Prostate gland (tissue), 2 donors: Measurements from ENCODE around the gene KRTAP10-2. TPM values are rescaled to one million over a fixed set of nuclear protein-coding genes. Genes with fewer than 3 reads are reported as not detected.

ENCODE experiments used
- DNase-seq: peaks from one replicate; pipeline ENCODE4 v3.0.0-alpha.2; 2019; ENCODE audit warnings: low spot score
- H3K27ac ChIP-seq, 2 donors: fragments of 200-600 bp; sonication (generic); 2 replicates each; pipeline ENCODE4 v1.5.1; 2017 to 2019
- H3K27me3 ChIP-seq: fragments of 200-600 bp; sonication (generic); replicated peaks from 2 replicates; pipeline ENCODE4 v1.5.1; 2019; ENCODE audit not compliant: insufficient read depth
- H3K36me3 ChIP-seq, 2 donors: fragments of 200-600 bp; sonication (generic); 1 replicate in 1 of 2; 2 replicates in 1 of 2; pipeline versions ENCODE4 v1.5.1 to v1.8.1; 2017 to 2019
- H3K4me1 ChIP-seq: fragments of 200-600 bp; sonication (generic); replicated peaks from 2 replicates; pipeline ENCODE4 v1.5.1; 2019
- H3K4me3 ChIP-seq, 2 donors: fragments of 200-600 bp; sonication (generic); 2 replicates each; pipeline ENCODE4 v1.5.1; 2017 to 2019
- H3K9me3 ChIP-seq: fragments of 200-600 bp; sonication (generic); 2 replicates; pipeline ENCODE4 v1.5.1; 2017
- POLR2A ChIP-seq: fragments of 450-650 bp; IDR thresholded peaks from one replicate; pipeline ENCODE4 v1.6.1; 2016; ENCODE audit warnings: antibody characterized with exemption, mild to moderate bottlenecking
- POLR2AphosphoS5 ChIP-seq: sonication (generic); formaldehyde crosslinking; IDR thresholded peaks from one replicate; pipeline ENCODE4 v1.6.1; 2017; ENCODE audit warnings: antibody characterized with exemption
- WGBS: methylation state at CpG from one replicate; pipeline ENCODE4 v1.1.5; 2018; 5-methylcytosine and 5-hydroxymethylcytosine counted together
- intact Hi-C: fragments of 100-400 bp; cut with DNase I; formaldehyde crosslinking; loops from one replicate; pipeline ENCODE4 v1.14.2; 2022
- total RNA-seq, 2 donors: library from RNA; depleted of rRNA; stranded (reverse); fragments of >200 nt; gene quantifications; one replicate each; pipeline ENCODE4 v1.1.0, GENCODE V29; 2016
- TF ChIP-seq, protein P1 (sequence below), 4 experiments: fragments of 200-600 bp in 2 of 4; fragments of 450-650 bp in 2 of 4; sonication (generic) in 2 of 4; IDR thresholded peaks; 1 replicate in 3 of 4; 2 replicates in 1 of 4; pipeline ENCODE4 v1.5.1; 2016 to 2019; ENCODE audit warnings: antibody characterized with exemption in 4 of 4, mild to moderate bottlenecking in 2 of 4, moderate library complexity in 2 of 4

Gene KRTAP10-2
- total RNA-seq, 2 donors from 2014 or later = not detected

DNA sequence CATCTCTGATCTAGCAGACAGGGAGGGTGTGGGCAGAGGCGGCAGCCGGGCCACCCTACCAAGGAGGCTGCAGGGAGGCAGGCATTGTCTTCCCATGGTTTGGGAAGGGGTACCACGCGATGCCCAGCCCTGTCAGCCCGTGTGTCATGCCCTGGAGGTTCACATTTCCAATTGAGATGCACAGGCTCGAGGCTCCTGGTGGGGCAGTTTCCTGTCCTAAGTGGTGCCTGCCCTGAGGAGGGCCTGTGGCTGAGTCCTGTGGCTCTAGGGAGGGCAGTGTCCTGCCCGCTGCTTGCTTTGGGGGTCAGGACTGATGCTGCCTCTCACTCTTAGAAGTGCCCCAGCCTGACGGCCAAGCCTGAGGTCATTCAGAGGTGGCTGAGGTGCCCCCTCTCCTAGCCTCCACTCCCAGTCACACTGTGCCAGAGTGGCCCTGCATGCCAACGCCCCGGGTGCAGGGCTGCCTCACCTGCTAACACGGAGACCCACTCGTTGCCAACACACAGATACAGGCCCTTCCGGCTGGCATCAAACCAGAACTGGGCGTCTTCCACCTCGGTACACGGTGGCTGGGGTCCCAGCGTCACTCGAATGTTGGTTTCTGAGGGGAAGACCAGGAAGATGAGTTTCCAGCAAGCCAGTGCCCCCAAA lies 23.2 kb downstream of the KRTAP10-2 start:
- Histone ChIP-seq H3K36me3 (no peaks in the 10 kb centered on the region), H3K9me3 (no peaks in the 10 kb centered on the region), H3K27ac (no peak overlapping the region), H3K4me3 (no peak overlapping the region), H3K4me1 (no peaks in the 10 kb centered on the region), H3K27me3 (no peaks in the 10 kb centered on the region)
- TF ChIP-seq, protein P1, sequence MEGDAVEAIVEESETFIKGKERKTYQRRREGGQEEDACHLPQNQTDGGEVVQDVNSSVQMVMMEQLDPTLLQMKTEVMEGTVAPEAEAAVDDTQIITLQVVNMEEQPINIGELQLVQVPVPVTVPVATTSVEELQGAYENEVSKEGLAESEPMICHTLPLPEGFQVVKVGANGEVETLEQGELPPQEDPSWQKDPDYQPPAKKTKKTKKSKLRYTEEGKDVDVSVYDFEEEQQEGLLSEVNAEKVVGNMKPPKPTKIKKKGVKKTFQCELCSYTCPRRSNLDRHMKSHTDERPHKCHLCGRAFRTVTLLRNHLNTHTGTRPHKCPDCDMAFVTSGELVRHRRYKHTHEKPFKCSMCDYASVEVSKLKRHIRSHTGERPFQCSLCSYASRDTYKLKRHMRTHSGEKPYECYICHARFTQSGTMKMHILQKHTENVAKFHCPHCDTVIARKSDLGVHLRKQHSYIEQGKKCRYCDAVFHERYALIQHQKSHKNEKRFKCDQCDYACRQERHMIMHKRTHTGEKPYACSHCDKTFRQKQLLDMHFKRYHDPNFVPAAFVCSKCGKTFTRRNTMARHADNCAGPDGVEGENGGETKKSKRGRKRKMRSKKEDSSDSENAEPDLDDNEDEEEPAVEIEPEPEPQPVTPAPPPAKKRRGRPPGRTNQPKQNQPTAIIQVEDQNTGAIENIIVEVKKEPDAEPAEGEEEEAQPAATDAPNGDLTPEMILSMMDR (IDR thresholded peaks at IDR 0.05) = no peak
- TF ChIP-seq POLR2A (no peak), POLR2AphosphoS5 (no peak)
- no peak for DNase-seq
- 83% methylated on average over 18 of the region's 18 CpGs for WGBS
- intact Hi-C loops = no loop called here

DNA sequence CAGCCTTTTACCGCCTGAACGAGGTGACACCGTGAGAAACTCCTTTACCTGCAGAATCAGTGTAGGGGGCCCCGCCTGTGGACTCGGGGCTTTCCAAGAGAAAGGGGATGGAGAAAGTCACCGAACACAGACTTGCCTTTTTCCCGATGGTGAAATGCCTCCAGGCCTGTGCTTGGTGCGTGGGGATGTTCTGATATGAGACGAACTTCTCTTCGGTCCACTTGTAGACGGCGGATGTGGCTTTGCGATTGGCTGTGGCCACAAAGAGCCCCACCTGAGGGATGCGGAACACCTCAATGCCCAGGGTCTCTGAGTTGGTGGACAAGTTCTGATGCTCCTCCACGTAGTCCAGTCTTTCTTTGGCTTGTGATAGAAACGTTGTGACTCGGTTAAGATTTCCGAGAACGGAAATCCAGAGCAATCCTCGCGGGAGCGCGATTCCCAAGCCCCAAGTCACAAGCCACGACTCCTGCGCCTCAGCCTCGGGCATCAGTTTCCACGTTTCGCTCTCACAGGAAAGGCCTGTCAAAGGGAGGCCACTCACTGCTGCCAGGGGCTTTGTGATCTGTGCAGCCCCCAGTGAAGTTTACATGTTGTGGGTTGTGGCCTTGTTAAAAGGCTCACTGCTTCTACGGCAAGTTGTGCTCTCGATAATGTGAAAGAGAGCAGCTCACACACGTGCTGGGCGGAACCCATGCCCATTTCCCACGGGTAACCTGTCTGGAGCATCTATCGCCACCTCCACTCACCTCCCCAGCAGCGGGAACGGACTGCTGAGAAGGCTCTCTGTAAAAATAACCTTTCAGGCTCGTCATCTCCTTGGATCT lies 23.9 kb downstream of the KRTAP10-2 start:
- Histone ChIP-seq H3K9me3 (no peaks in the 10 kb centered on the region), H3K4me3 (no peak overlapping the region), H3K4me1 (no peaks in the 10 kb centered on the region), H3K27me3 (no peaks in the 10 kb centered on the region), H3K36me3 (no peaks in the 10 kb centered on the region), H3K27ac (no peak overlapping the region)
- TF ChIP-seq, protein P1 (IDR thresholded peaks at IDR 0.05) = no peak
- TF ChIP-seq POLR2A = no peak
- TF ChIP-seq POLR2AphosphoS5 = no peak
- intact Hi-C loops = no loop called here
- 89% methylated on average over 37 of the region's 37 CpGs for WGBS
- DNase-seq = no peak

DNA sequence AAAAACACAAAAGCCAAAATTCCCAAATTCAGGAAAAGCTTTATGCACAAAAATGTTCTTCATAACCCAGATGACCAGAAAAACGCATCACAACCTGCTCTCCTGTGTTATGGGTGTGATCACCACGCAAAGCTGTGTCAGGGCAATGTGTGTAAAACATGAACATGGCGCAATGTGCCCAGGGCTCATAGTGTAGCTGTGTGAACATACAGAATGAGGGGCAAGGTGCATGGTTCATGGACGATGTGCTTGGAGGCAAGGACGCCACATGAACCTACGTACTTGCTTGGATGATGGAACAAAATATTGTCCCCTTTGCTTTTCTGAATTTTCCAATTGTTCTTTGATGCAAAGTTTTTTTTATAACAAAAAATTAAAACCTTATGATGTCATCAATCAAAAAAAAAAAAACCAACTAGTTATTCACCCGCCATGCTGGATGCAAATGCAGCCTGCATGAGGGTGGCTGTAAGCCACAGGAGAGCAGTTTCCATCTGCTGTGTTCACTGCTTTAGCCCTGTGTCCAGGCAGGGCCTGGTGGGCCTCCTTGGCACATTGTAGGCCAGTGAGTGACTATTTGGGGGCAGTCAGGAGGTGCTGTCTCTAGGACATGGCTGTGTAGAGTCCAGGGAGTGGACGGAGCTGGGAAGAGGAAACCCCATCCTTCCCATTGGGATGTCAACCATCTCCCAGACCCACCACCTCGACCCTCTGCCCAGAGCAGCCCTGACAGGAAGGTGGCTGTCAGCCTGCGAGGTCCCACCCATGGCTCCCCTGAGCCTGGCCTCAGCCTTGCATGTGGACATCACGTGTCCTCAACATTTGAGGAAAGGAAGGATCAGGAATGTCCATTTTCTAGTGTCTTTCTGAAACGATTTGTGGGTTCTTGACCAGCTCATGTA lies 25.0 kb downstream of the KRTAP10-2 start:
- intact Hi-C loops = no loop called here
- H3K36me3 ChIP-seq = no peaks in the 10 kb centered on the region
- WGBS = 90% methylated on average over 12 of the region's 12 CpGs
- H3K9me3 ChIP-seq = no peaks in the 10 kb centered on the region
- TF ChIP-seq, protein P1 (IDR thresholded peaks at IDR 0.05) = no peak
- TF ChIP-seq POLR2AphosphoS5 (no peak), POLR2A (no peak)
- no peak overlapping the region for H3K4me3 ChIP-seq
- no peaks in the 10 kb centered on the region for H3K27me3 ChIP-seq
- H3K27ac ChIP-seq = no peak overlapping the region
- no peak for DNase-seq
- no peaks in the 10 kb centered on the region for H3K4me1 ChIP-seq

DNA sequence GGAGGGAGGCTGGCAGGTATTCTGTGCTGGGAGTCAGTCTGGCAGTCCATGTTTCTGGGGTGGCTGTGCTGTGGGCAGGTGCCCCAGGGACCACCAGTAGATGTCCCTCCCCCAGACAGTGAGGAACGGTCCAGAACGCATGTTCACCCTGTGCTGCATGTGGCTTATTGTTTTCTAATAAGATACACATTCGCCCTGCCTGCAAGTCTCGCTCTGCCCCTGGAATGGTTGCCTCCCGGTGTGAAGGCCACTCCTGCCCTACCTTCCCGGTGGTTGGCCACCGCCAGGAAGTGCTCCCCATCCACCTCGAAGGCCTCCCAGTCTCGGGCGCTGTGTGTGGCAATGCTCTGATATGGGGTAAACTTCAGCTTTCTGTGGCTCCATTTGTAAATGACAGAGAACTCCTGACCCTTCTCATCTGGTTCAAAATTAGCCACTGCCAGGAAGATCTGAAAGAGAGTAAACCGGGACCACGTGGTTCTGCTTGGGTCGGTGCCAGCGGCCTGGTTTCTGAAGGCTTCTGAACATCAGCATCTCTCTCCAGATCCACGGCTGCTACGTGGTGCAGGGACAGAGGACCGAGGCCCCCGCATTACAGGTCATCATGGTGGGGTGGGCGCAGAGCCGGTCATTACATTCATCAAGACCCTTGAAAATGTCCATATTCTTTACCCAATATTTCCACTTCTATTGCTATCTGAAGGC lies 25.8 kb downstream of the KRTAP10-2 start:
- no peak overlapping the region for H3K27ac ChIP-seq
- TF ChIP-seq, protein P1 (IDR thresholded peaks at IDR 0.05) = no peak
- no peaks in the 10 kb centered on the region for H3K9me3 ChIP-seq
- intact Hi-C loops = no loop called here
- WGBS = 94% methylated on average over 20 of the region's 20 CpGs
- DNase-seq = no peak
- no peaks in the 10 kb centered on the region for H3K36me3 ChIP-seq
- no peaks in the 10 kb centered on the region for H3K4me1 ChIP-seq
- no peaks in the 10 kb centered on the region for H3K27me3 ChIP-seq
- no peak overlapping the region for H3K4me3 ChIP-seq
